Right lobe of liver (tissue), 4 donors: ENCODE data around the gene NUDT5.

Source experiments
- CTCF ChIP-seq, 4 donors: fragments of 200-600 bp in 3 of 4; fragments of 450-650 bp in 1 of 4; IDR thresholded peaks; one replicate each; pipeline versions ENCODE4 v1.5.1 to v1.8.0; 2016 to 2022; ENCODE audit warnings: antibody characterized with exemption in 4 of 4, mild to moderate bottlenecking in 2 of 4
- POLR2A ChIP-seq: fragments of 450-650 bp; IDR thresholded peaks from one replicate; pipeline ENCODE4 v1.6.1; 2017; ENCODE audit warnings: antibody characterized with exemption, mild to moderate bottlenecking
- donor health status: DM: no; HTN: no; CAD: no.
- donor health status: DM: no; HTN: no; CAD: no.
- donor health status: DM: no; HTN: yes; CAD: no.

- TF ChIP-seq CTCF (IDR thresholded peaks at IDR 0.05), result no peak
- TF ChIP-seq POLR2A, result no peak
Measured at GRCh38 chr10:12160664-12161063, 35.0 kb downstream of the NUDT5 start.
